GM19395 (cell line): ENCODE measurements around the gene C19orf38.

Source experiments
- ATAC-seq: cut with Tn5 transposase; IDR thresholded peaks from one replicate; pipeline ENCODE4 v1.9.1; 2021; ENCODE audit warnings: mild to moderate bottlenecking, moderate library complexity; ENCODE audit not compliant: unreplicated experiment

Gene C19orf38

GRCh38 chr19:10848230-10848856 is at the start of gene C19orf38:
C19orf38 (plus strand) TSS chr19:10848415; CDS start chr19:10848509, 94 bp downstream.
- ATAC-seq, result no peak

GRCh38 chr19:10800488-10800887 is 47.7 kb upstream of the C19orf38 start:
- no peak for ATAC-seq

- ATAC-seq, result no peak
Observed at GRCh38 chr19:10802479-10802878, 45.7 kb upstream of the C19orf38 start.

DNA sequence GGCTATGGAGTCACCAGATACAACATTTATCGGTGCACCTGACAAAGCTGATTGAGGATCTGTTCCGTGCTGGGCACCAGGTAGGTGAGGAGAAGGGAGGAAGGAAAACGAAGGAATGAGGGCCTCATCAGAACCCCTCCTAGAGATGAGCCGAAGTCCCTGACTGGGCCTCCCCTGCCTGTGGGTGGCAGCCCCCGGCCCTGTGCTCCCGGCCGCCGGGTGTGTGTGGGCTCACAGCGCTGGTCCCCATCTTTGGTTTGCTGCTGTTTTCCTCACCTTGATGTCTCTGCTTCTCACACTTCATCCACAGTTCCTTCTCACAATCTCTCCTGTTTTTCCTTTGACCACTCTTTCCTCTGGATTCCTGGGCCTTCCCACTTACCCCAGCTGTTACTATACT is 45.0 kb upstream of the C19orf38 start:
- ATAC-seq, result no peak

DNA sequence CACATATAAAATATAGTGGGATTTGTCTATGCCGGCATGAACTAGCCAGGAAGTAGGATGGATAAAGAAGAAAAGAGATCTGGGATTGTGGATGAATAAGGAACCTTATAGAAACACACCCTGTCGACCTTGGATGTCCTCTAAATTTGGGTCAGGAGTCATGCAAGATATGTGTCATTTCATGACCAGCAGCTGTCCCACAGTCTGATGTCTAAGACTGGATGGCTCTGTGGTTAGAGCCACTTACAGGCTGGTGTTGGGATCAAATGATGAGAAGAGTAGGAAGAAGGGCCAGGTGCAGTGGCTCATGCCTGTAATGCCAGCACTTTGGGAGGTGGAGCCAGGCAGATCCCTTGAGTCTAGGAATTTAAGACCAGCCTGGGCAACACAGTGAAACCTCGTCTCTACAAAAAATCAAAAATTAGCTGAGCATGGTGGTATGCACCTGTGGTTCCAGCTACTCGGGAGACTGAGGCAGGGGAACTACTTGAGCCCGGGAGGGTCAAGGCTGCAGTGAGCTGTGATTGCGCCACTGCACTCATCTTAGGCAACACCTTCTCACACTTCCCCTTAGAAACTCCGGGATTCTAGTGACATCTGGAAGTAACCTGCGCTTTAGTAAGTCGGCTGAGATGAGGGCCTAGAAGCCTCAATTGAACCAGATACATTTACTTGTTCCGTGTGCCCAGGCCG is 43.0 kb upstream of the C19orf38 start:
- ATAC-seq, result no peak

GRCh38 chr19:10805758-10806247 is 42.4 kb upstream of the C19orf38 start:
- no peak for ATAC-seq

GRCh38 chr19:10808937-10809649 is 39.1 kb upstream of the C19orf38 start:
- no peak for ATAC-seq

GRCh38 chr19:10809651-10810285 is 38.4 kb upstream of the C19orf38 start:
- ATAC-seq, result no peak

DNA sequence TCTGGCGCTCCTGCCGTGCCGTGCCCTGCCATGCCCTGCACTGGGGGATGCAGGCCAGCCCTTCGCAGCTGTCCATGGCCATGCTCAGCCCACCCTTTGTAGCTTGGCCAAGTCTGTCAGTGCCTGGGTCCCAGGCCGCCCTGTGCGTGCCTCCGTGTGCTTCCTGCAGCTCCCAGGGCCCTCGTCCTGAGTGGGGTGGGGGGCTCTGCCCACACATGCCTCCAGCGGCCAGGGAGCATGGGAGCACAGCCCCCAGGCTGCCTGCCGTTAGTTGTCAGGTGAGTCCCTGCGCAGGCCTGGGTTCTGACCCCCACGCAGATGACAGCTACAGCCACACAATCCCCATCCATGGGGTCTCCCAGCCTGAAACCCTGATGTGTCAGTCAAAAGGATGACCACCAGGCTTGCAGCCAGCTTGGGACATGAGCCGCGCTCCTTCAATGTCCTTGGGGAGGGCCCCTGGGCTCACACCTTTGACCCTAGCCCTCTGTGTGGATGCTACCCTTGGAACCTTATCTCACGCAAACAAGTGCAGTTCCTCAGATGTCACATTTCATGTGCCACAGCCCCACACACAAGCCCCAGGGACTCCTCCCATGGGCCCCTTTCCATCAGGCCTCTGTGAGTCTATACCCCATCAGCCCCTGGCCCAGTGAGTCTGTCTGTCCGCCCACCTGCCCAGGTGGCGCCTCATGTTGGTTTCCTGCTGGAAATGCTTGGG is 36.7 kb upstream of the C19orf38 start:
- no peak for ATAC-seq

- ATAC-seq, result no peak
Observed at GRCh38 chr19:10812196-10812595, 36.0 kb upstream of the C19orf38 start.

- ATAC-seq, result no peak
Observed at GRCh38 chr19:10812902-10813404, 35.3 kb upstream of the C19orf38 start.

DNA sequence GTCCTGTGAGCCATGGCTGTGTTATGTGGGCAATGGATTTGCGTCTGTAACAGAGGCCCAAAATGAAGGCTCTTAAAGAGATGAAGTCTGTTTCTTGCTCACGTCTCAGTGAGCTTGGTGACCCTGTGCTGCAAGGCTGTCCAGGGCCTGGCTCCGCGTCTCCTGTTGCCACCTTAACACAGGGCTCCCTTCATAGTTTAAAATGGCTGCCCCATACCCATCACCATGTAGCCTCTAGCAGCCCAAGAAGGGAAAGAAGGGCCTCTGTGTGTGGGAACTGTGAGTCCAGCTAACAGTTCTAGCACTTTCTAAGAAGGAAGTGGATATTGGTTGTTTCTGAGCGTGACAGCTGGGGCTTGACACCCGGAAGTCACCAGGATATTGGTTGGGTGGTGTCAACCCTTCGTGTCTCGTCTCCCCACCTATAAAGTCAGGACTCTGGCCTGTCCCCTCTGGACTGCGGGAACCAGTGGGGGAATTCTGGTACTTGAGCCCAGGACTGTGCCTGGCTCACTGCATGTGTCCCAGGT is 33.1 kb upstream of the C19orf38 start:
- no peak for ATAC-seq

GRCh38 chr19:10815969-10816644 is 32.1 kb upstream of the C19orf38 start:
- ATAC-seq, result no peak

- ATAC-seq, result no peak
Observed at GRCh38 chr19:10816691-10817090, 31.5 kb upstream of the C19orf38 start.

DNA sequence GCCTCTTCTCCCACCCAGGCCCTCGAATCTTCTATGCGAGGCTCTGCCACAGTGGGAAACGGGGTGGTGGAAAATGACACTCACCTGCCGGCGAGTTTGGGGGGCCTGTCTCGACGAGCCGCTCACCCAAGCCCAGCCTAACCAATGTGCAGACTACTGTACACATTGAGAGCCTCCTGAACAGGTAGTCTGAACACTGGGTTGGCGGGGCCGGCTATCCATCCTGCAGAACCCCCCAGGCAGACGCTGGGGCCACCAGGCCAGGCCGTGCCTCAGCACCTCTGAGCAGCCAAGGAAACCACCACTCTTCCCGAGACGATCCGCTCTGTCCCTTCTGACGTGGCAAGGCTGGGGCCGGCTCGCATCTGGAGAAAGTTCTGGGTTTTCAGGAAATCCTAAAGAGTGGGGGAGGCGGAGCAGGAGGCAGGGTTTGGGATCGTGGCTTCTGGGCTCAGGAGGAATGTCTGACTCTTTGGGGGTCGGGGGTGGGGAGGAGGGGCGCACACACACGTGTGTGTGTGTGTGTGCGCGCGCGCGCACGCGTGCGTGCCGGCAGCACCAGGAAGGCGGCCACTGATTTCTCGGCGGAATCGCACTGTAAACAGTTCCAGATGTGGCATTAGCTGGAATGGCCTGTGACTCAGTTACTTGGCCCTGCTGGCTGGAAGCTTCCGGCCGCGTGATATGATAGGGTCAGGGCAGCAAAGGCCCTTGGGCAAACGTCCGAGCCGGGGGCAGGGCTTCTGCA is 30.8 kb upstream of the C19orf38 start:
- ATAC-seq, result no peak

DNA sequence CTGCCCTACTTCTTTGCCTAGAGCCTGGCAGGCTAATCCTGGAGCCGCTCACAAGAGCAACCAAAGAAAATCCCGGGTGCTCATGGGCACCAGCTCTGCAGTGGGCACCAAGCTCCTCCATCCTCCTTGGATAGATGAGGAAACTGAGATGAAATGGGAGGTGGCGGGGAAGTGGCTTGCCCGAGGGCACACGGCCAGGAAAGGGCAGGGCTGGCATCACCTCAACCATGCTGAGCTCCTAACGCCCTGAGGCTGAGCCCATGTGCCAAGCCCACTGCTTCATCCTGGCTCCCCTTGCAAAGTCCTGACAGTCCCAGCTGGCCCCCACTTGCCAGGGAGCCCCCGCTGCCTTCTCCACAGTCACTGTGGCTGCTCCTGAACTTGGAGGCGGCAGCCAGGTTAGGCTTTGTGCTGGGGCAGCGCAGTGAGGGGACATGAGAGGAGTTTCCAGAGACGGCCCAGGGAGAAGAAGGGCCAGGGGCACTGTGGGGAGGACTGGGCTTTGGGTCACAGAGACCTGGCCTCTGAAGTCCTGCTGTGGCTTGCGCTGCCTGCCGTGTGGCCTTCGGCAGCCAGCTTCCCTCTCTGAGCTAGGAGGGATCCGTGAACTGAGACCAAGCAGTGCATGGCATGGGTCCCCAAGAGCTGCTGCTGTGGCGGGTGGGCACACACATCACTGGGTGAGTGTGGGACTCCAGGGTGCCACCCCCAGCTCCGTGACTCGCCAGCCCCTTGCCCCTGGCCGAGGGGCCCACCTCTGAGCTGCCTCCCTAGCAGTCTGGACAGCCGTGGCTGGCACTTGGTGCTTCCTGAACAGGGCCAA is 29.7 kb upstream of the C19orf38 start:
- ATAC-seq, result no peak

DNA sequence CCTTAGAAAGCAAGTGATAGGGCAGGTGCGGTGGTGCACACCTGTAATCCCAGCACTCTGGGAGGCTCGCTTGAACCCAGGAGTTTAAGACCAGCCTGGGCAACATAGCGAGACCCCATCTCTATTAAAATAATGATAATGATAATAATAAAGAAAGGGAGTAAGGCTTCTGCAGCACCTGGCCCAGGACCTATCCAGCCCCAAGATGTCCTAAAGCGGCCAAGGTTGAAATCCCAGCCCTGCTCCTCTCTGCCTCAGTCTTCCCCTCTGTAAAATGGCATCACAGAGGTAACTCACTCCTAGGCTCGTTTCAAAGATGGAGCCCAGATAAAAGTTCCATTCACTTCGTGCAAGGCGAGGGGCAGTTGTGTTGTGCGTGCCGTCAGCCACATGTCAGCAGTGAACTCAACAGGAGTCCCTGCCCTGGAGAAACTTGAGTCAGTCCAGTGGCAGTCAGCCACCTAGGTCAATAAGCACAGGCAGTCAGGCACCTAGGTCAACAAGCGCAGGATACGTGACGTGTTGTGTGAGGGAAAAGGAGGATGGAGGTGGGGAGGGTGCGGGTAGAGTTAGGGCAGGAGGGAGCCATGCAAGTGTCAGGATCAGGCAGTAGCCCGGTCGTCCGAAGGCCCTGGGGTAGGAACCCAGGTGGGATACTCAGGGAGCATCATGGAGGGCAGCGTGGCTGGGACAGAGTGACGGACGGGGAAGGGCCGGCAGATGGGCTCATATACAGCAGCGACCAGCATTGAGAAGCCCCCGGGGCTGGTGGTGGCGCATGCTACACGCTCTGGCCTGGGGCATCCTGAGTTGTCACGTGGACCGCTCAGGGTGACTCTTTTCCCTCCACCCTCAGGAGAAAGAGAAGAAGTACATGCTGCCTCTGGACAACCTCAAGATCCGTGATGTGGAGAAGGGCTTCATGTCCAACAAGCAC is 28.8 kb upstream of the C19orf38 start:
- ATAC-seq, result no peak
